ENCODE results near the gene HBM.

DNA sequence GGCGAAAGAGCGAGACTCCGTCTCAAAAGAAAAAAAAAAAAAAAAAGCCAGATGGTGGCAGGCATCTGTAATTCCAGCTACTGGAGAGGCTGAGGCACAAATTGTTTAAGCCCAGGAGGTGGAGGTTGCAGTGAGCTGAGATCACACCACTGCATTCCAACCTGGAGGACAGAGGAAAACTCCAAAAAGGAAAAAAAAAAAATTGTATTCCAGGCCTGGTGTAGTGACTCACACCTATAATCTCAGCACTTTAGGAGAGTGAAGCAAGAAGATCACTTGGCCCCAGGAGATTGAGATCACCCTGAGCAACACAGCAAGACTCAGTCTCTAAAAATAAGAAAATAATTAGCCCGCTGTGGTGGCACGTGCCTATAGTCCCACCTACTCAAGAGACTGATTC is 34.6 kb downstream of the HBM start:
- TF ChIP-seq POLR2A (IDR thresholded peaks at IDR 0.05) (no peak), POLR2AphosphoS5 (IDR thresholded peaks at IDR 0.05) (no peak), EP300 (IDR thresholded peaks at IDR 0.05; ENCODE audit: low read depth) (no peak)
- TF ChIP-seq, protein P1, sequence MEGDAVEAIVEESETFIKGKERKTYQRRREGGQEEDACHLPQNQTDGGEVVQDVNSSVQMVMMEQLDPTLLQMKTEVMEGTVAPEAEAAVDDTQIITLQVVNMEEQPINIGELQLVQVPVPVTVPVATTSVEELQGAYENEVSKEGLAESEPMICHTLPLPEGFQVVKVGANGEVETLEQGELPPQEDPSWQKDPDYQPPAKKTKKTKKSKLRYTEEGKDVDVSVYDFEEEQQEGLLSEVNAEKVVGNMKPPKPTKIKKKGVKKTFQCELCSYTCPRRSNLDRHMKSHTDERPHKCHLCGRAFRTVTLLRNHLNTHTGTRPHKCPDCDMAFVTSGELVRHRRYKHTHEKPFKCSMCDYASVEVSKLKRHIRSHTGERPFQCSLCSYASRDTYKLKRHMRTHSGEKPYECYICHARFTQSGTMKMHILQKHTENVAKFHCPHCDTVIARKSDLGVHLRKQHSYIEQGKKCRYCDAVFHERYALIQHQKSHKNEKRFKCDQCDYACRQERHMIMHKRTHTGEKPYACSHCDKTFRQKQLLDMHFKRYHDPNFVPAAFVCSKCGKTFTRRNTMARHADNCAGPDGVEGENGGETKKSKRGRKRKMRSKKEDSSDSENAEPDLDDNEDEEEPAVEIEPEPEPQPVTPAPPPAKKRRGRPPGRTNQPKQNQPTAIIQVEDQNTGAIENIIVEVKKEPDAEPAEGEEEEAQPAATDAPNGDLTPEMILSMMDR (IDR thresholded peaks at IDR 0.05), result no peak

Measured in transverse colon (tissue), 4 donors.